K562 (cell line): ENCODE measurements around the gene GCSAM. TPM values are rescaled to one million over a fixed set of nuclear protein-coding genes. Genes with fewer than 3 reads are reported as not detected.

Experiments used
- ATAC-seq: fragments of 200-7000 bp; cut with Tn5 transposase; 3 replicates; pipeline ENCODE4 v1.9.1; 2020; ENCODE audit warnings: moderate library complexity
- BruUV-seq: library from RNA; stranded (reverse); fragments of 400-500 nt; replicated peaks from 2 replicates; lab custom pipeline; 2021; lab: Mats Ljungman, UMichigan
- CTCF ChIA-PET: fragments of 300-600 bp; formaldehyde crosslinking; extraction: SDS; loops from one replicate; lab custom pipeline; 2021; ENCODE audit warnings: low intra/inter-chr PET ratio; lab: Yijun Ruan, JAX
- POLR2A ChIA-PET: fragments of 300-600, 350-650 bp; sonication (Branson Sonifier 250); formaldehyde crosslinking; extraction: SDS; loops from one replicate; lab custom pipeline; 2021; ENCODE audit warnings: antibody characterized with exemption, inconsistent platforms; lab: Yijun Ruan, JAX
- DNase-seq, 4 experiments: peaks; one replicate each; pipeline versions ENCODE4 v3.0.0 to v3.0.0-alpha.2; 2011 to 2018; ENCODE audit warnings: low spot score in 3 of 4, mixed read lengths in 3 of 4; ENCODE audit errors: extremely low read depth in 1 of 4
- FAIRE-seq: peaks from 2 replicates; lab custom pipeline; 2011; peaks lifted over from hg19 to GRCh38; lab: Jason Lieb, UNC
- H2AFZ ChIP-seq: 2 replicates; pipeline ENCODE4 v1.6.0; 2011; ENCODE audit warnings: low read depth, low read length, control low read depth, inconsistent platforms
- H3K27ac ChIP-seq: fragments of 200-600 bp; 3 replicates; pipeline ENCODE4 v1.8.0; 2011; ENCODE audit warnings: low read depth, mild to moderate bottlenecking, control low read depth, inconsistent platforms, low read length, moderate library complexity, mixed read lengths; ENCODE audit errors: extremely low read depth
- H3K27me3 ChIP-seq, 2 experiments: fragments of 300-600 bp in 1 of 2; 2 replicates in 1 of 2; 3 replicates in 1 of 2; pipeline versions ENCODE4 v1.6.0 to v1.8.0; 2011; ENCODE audit warnings: inconsistent platforms in 2 of 2, low read length in 2 of 2, mild to moderate bottlenecking in 1 of 2, mixed read lengths in 1 of 2, moderate library complexity in 1 of 2; ENCODE audit not compliant: control insufficient read depth in 2 of 2, insufficient read depth in 2 of 2
- H3K36me3 ChIP-seq: fragments of 300-600 bp; 3 replicates; pipeline ENCODE4 v1.8.0; 2011; ENCODE audit warnings: mild to moderate bottlenecking, low read length, inconsistent platforms; ENCODE audit not compliant: control insufficient read depth, insufficient read depth
- H3K4me1 ChIP-seq, 2 experiments: fragments of 200-600 bp in 1 of 2; replicated peaks in 1 of 2; 2 replicates in 1 of 2; 3 replicates in 1 of 2; pipeline versions ENCODE4 v1.5.1 to v1.8.0; 2011; ENCODE audit warnings: inconsistent platforms in 2 of 2, low read length in 2 of 2, mild to moderate bottlenecking in 1 of 2, mixed read lengths in 1 of 2, moderate library complexity in 1 of 2; ENCODE audit not compliant: control insufficient read depth in 2 of 2, insufficient read depth in 2 of 2
- H3K4me2 ChIP-seq: 2 replicates; pipeline ENCODE4 v1.6.1; 2011; ENCODE audit warnings: low read length, control low read depth, inconsistent platforms, mixed read lengths; ENCODE audit not compliant: insufficient read depth
- H3K4me3 ChIP-seq: fragments of 200-600 bp; sonication (generic), shearing (Covaris generic); 2 replicates; pipeline ENCODE4 v1.5.1; 2016; ENCODE audit warnings: control low read depth, inconsistent platforms
- H3K79me2 ChIP-seq: fragments of 200-600 bp; 3 replicates; pipeline ENCODE4 v1.8.0; 2011; ENCODE audit warnings: low read length, inconsistent platforms; ENCODE audit not compliant: control insufficient read depth, insufficient read depth
- H3K9ac ChIP-seq, 2 experiments: 2 replicates each; pipeline versions ENCODE4 v1.6.0 to v1.6.1; 2011; ENCODE audit warnings: low read depth in 2 of 2, low read length in 2 of 2, control low read depth in 1 of 2, inconsistent platforms in 1 of 2, mild to moderate bottlenecking in 1 of 2, mixed read lengths in 1 of 2; ENCODE audit not compliant: insufficient read depth in 1 of 2
- H3K9me1 ChIP-seq: one replicate; pipeline ENCODE4 v1.6.0; 2011; ENCODE audit warnings: inconsistent platforms, mild to moderate bottlenecking, low read length, moderate library complexity; ENCODE audit not compliant: control insufficient read depth, insufficient read depth
- H3K9me3 ChIP-seq: replicated peaks from 2 replicates; pipeline ENCODE4 v1.5.1; 2011; ENCODE audit warnings: low read depth, low read length, inconsistent platforms; ENCODE audit not compliant: control insufficient read depth, insufficient read depth
- H4K20me1 ChIP-seq: replicated peaks from 2 replicates; pipeline ENCODE4 v1.6.1; 2011; ENCODE audit warnings: low read length, inconsistent platforms, mixed read lengths; ENCODE audit not compliant: control insufficient read depth, insufficient read depth
- CGGBP1 ChIP-seq: fragments of 250-450 bp; sonication (Bioruptor Pico); IDR thresholded peaks from 2 replicates; pipeline ENCODE4 v1.9.0; 2021; ENCODE audit warnings: mild to moderate bottlenecking
- E2F5 ChIP-seq: sonication (generic); formaldehyde crosslinking; IDR thresholded peaks from 2 replicates; pipeline ENCODE4 v1.8.0; 2022; ENCODE audit warnings: mild to moderate bottlenecking, missing genetic modification reagents
- GTF2A2 ChIP-seq: IDR thresholded peaks from 2 replicates; pipeline ENCODE4 v1.6.1; 2016; ENCODE audit warnings: mild to moderate bottlenecking, missing genetic modification characterization, missing compliant biosample characterization
- NCOA2 ChIP-seq, 2 experiments: fragments of 450-650 bp; IDR thresholded peaks; 2 replicates each; pipeline ENCODE4 v1.6.1; 2018; ENCODE audit warnings: mild to moderate bottlenecking in 2 of 2, moderate library complexity in 1 of 2; ENCODE audit not compliant: partially characterized antibody in 2 of 2
- PTRF ChIP-seq: fragments of 450-650 bp; IDR thresholded peaks from 2 replicates; pipeline ENCODE4 v1.6.1; 2016; ENCODE audit warnings: mild to moderate bottlenecking, missing genetic modification characterization, missing compliant biosample characterization
- RBM17 ChIP-seq: fragments of 200-400 bp; formaldehyde crosslinking; IDR thresholded peaks from 2 replicates; pipeline ENCODE4 v1.6.1; 2017; ENCODE audit warnings: low read depth, mild to moderate bottlenecking, low read length, borderline replicate concordance
- SAFB2 ChIP-seq: fragments of 200-400 bp; formaldehyde crosslinking; IDR thresholded peaks from 2 replicates; pipeline ENCODE4 v1.6.1; 2018; ENCODE audit warnings: borderline replicate concordance, low read length, low read depth, moderate library complexity; ENCODE audit not compliant: severe bottlenecking
- TRIM28 ChIP-seq: fragments of 450-650 bp; IDR thresholded peaks from 2 replicates; pipeline ENCODE4 v1.6.1; 2017
- YY1 ChIP-seq, 3 experiments: IDR thresholded peaks; 2 replicates each; pipeline ENCODE4 v1.6.1; 2011; ENCODE audit warnings: low read length in 2 of 3, mild to moderate bottlenecking in 2 of 3, moderate library complexity in 2 of 3, borderline replicate concordance in 1 of 3, control low read depth in 1 of 3, low read depth in 1 of 3; ENCODE audit not compliant: insufficient read depth in 3 of 3, insufficient replicate concordance in 2 of 3, control insufficient read depth in 1 of 3, insufficient read length in 1 of 3; ENCODE audit errors: extremely low read depth in 1 of 3
- ZNF175 ChIP-seq: fragments of 200-800 bp; sonication (Bioruptor generic); IDR thresholded peaks from 2 replicates; pipeline ENCODE4 v1.6.1; 2016; ENCODE audit warnings: low read depth, mild to moderate bottlenecking, missing genetic modification characterization, missing compliant biosample characterization
- ZNF3 ChIP-seq: fragments of 250-450 bp; sonication (Bioruptor Pico); IDR thresholded peaks from 2 replicates; pipeline ENCODE4 v1.5.0; 2021; ENCODE audit warnings: mild to moderate bottlenecking, moderate library complexity
- ZNF695 ChIP-seq: fragments of 450-650 bp; formaldehyde crosslinking; IDR thresholded peaks from 2 replicates; pipeline ENCODE4 v1.4.0; 2020; ENCODE audit warnings: mild to moderate bottlenecking, moderate library complexity
- WGBS: fragments of 100-300 bp; shearing (Covaris generic); methylation state at CpG from one replicate; pipeline ENCODE4 v1.1.6; 2016; ENCODE audit warnings: low coverage, mixed read lengths; ENCODE audit not compliant: insufficient coverage; ENCODE audit errors: missing lambda C conversion rate; 5-methylcytosine and 5-hydroxymethylcytosine counted together
- in situ Hi-C: fragments of 300-500 bp; cut with MboI; formaldehyde crosslinking; loops from 4 replicates; pipeline ENCODE4 v1.15.0; 2018; ENCODE audit warnings: inconsistent platforms, mixed read lengths
- intact Hi-C: fragments of 100-400 bp; cut with micrococcal nuclease; formaldehyde crosslinking; loops from 2 replicates; pipeline ENCODE4 v1.14.2; 2022
- polyA plus RNA-seq, 8 experiments: library from polyadenylated mRNA; depleted of rRNA in 4 of 8; stranded (reverse) in 5 of 8; unstranded in 3 of 8; fragments of >200 nt; fragmentation: Nextera tagmentation in 2 of 8; fragmentation: Illumina TruSeq in 1 of 8; extraction: Ambion mirVana in 2 of 8; extraction: Trizol in 1 of 8; gene quantifications; 2 replicates each; pipeline versions ENCODE4 v1.2.1 to v1.2.3, GENCODE V29; 2011 to 2014; ENCODE audit warnings: inconsistent platforms in 1 of 8, missing spikeins in 1 of 8
- total RNA-seq, 7 experiments: library from RNA; depleted of rRNA in 6 of 7; stranded (reverse); fragments of >200 nt in 6 of 7; fragmentation: Illumina TruSeq in 2 of 7; extraction: Trizol in 2 of 7; gene quantifications; 2 replicates each; pipeline versions ENCODE4 v1.2.1 to v1.2.3, GENCODE V29; 2011 to 2021; ENCODE audit warnings: low replicate concordance in 1 of 7

Gene GCSAM
- total and polyA plus RNA-seq, 9 of the 15 experiments (the other 6 are each of a cell fraction or from before 2014, with no cell fraction given): 0.10 TPM; not detected in 8

- Histone ChIP-seq H3K27me3 (no peaks in the 10 kb centered on the region), H3K4me3 (no peak overlapping the region), H3K9me1 (no peaks in the 10 kb centered on the region), H3K27ac (no peak overlapping the region), H3K9ac (no peak overlapping the region), H3K79me2 (no peaks in the 10 kb centered on the region), H3K9me3 (no peaks in the 10 kb centered on the region), H3K4me1 (no peaks in the 10 kb centered on the region), H2AFZ (no peak overlapping the region), H3K4me2 (no peak overlapping the region), H4K20me1 (no peaks in the 10 kb centered on the region), H3K36me3 (no peaks in the 10 kb centered on the region)
- WGBS: 37% methylated on average over 2 of the region's 2 CpGs
- in situ Hi-C loops (loop anchor here (25.0 kb wide), 1 partner anchor 390 kb away; no protein-coding TSS in a partner anchor), intact Hi-C loops (no loop called here)
- no peak for ATAC-seq
- no peak for FAIRE-seq
- TF ChIP-seq ZNF175 (CRISPR knock-in tag) (no peak), YY1 (IDR thresholded peaks at IDR 0.05; ENCODE audit: borderline replicate concordance in 1 of 3, control insufficient read depth in 1 of 3, extremely low read depth in 1 of 3, insufficient read depth in 3 of 3, insufficient read length in 1 of 3, insufficient replicate concordance in 2 of 3, low read depth in 1 of 3, low read length in 2 of 3) (no peak), RBM17 (no peak), GTF2A2 (tag) (no peak), TRIM28 (no peak), PTRF (tag) (no peak), CGGBP1 (CRISPR knock-in tag) (no peak), ZNF695 (CRISPR knock-in tag) (no peak), E2F5 (CRISPR knock-in tag) (no peak), NCOA2 (IDR thresholded peaks at IDR 0.05; ENCODE audit: partially characterized antibody in 2 of 2) (no peak), SAFB2 (no peak), ZNF3 (CRISPR knock-in tag) (no peak)
- ChIA-PET POLR2A (no interaction called here), CTCF (no interaction called here)
- no TSS peak for BruUV-seq
- DNase-seq: no peak
These were observed 11.2 kb downstream of the GCSAM start for GRCh38 chr3:112121577-112122547.
